GM19452 (cell line): ENCODE data around the gene P2RX6.
"Not testable (repeated sequence)": the region's sequence is repeated elsewhere in the genome, so short reads cannot be mapped to it uniquely, and the experiment has no call there.

Source experiments
- ATAC-seq: cut with Tn5 transposase; IDR thresholded peaks from one replicate; pipeline ENCODE4 v1.9.1; 2021; ENCODE audit not compliant: unreplicated experiment

The P2RX6 gene

GRCh38 chr22:20994128-20994901 lies 20.6 kb upstream of the P2RX6 start:
- ATAC-seq = no peak

- ATAC-seq = no peak
These were observed 20.1 kb upstream of the P2RX6 start for GRCh38 chr22:20994902-20995241.

GRCh38 chr22:20995329-20996030 lies 19.5 kb upstream of the P2RX6 start:
- no peak for ATAC-seq

- ATAC-seq = no peak
These were observed 18.9 kb upstream of the P2RX6 start for GRCh38 chr22:20996031-20996410.

- ATAC-seq = no peak
These were observed 18.1 kb upstream of the P2RX6 start for GRCh38 chr22:20996598-20997535.

GRCh38 chr22:20997536-20998257 lies 17.3 kb upstream of the P2RX6 start:
- no peak for ATAC-seq

GRCh38 chr22:20998411-20999336 lies 16.3 kb upstream of the P2RX6 start:
- ATAC-seq = no peak

GRCh38 chr22:20999350-21000206 lies 15.4 kb upstream of the P2RX6 start:
- no peak for ATAC-seq

- no peak for ATAC-seq
These were observed 14.6 kb upstream of the P2RX6 start for GRCh38 chr22:21000207-21000986.

- ATAC-seq = peak; percentile 9
These were observed 13.9 kb upstream of the P2RX6 start for GRCh38 chr22:21000987-21001600.

- peak; percentile 89 for ATAC-seq
These were observed 13.2 kb upstream of the P2RX6 start, which contains the start of gene THAP7 for GRCh38 chr22:21001601-21002325. Gene THAP7, minus strand, starts transcription at chr22:21002118. Its CDS starts 207 bp downstream, at chr22:21001911.

- no peak for ATAC-seq
These were observed 11.2 kb upstream of the P2RX6 start for GRCh38 chr22:21003782-21004181.

GRCh38 chr22:21009208-21009607 lies 5.8 kb upstream of the P2RX6 start:
- not testable (repeated sequence) for ATAC-seq

- no peak for ATAC-seq
These were observed 5.1 kb upstream of the P2RX6 start for GRCh38 chr22:21009638-21010425.

- no peak for ATAC-seq
These were observed 4.4 kb upstream of the P2RX6 start for GRCh38 chr22:21010426-21011113.
